Endodermal cell (in vitro differentiated cells): Measurements from ENCODE around the gene LRRC75B. TPM values are rescaled to one million over a fixed set of nuclear protein-coding genes. Genes with fewer than 3 reads are reported as not detected.
"Not testable (repeated sequence)": the region's sequence is repeated elsewhere in the genome, so short reads cannot be mapped to it uniquely, and the experiment has no call there.

Source experiments
- DNase-seq: peaks from one replicate; pipeline ENCODE4 v3.0.0-alpha.2; 2017
- H3K27ac ChIP-seq: 2 replicates; pipeline ENCODE4 v1.5.1; 2013; ENCODE audit warnings: mild to moderate bottlenecking, low read depth, low read length, moderate library complexity
- H3K27me3 ChIP-seq: 2 replicates; pipeline ENCODE4 v1.6.1; 2013; ENCODE audit warnings: mild to moderate bottlenecking, low read length, moderate library complexity; ENCODE audit not compliant: insufficient read depth, control insufficient read depth, poor library complexity, severe bottlenecking
- H3K36me3 ChIP-seq: 2 replicates; pipeline ENCODE4 v1.7.0; 2013; ENCODE audit warnings: mild to moderate bottlenecking, low read length, moderate library complexity; ENCODE audit not compliant: control insufficient read depth, insufficient read depth
- H3K4me1 ChIP-seq: one replicate; pipeline ENCODE4 v1.7.0; 2013; ENCODE audit warnings: low read length; ENCODE audit not compliant: control insufficient read depth, insufficient read depth
- H3K4me3 ChIP-seq: 2 replicates; pipeline ENCODE4 v1.5.1; 2013; ENCODE audit warnings: mild to moderate bottlenecking, low read length, moderate library complexity
- H3K9ac ChIP-seq: 2 replicates; pipeline ENCODE4 v1.6.1; 2013; ENCODE audit warnings: mild to moderate bottlenecking, low read length, moderate library complexity; ENCODE audit not compliant: poor library complexity, severe bottlenecking; ENCODE audit errors: extremely low read depth
- H3K9me3 ChIP-seq: 2 replicates; pipeline ENCODE4 v1.6.1; 2013; ENCODE audit warnings: mild to moderate bottlenecking, low read length, moderate library complexity; ENCODE audit not compliant: control insufficient read depth
- H3K27ac Mint-ChIP-seq: 2 replicates; pipeline ENCODE4 v1.8.0; 2020; ENCODE audit warnings: mixed read lengths
- H3K27me3 Mint-ChIP-seq: 2 replicates; pipeline ENCODE4 v1.8.0; 2021; ENCODE audit warnings: mild to moderate bottlenecking, mixed read lengths; ENCODE audit not compliant: insufficient read depth
- H3K36me3 Mint-ChIP-seq: 2 replicates; pipeline ENCODE4 v1.8.0; 2020; ENCODE audit warnings: low read depth, mixed read lengths
- H3K4me1 Mint-ChIP-seq: 2 replicates; pipeline ENCODE4 v1.8.0; 2020; ENCODE audit warnings: mixed read lengths
- H3K4me3 Mint-ChIP-seq: 2 replicates; pipeline ENCODE4 v1.8.0; 2020; ENCODE audit warnings: mild to moderate bottlenecking, moderate library complexity, mixed read lengths
- H3K9me3 Mint-ChIP-seq: 2 replicates; pipeline ENCODE4 v1.8.0; 2020; ENCODE audit warnings: mild to moderate bottlenecking, mixed read lengths
- CTCF ChIP-seq: fragments of 200-600 bp; sonication (generic); conservative IDR thresholded peaks from 2 replicates; pipeline ENCODE4 v1.5.0; 2021; ENCODE audit warnings: antibody characterized with exemption, mild to moderate bottlenecking
- WGBS, 2 experiments: methylation state at CpG; one replicate each; pipeline versions ENCODE4 v1.1.5 to v1.1.7; 2013; ENCODE audit warnings: missing lambda C conversion rate in 2 of 2, mixed read lengths in 1 of 2; ENCODE audit not compliant: insufficient coverage in 1 of 2, insufficient read length in 1 of 2; 5-methylcytosine and 5-hydroxymethylcytosine counted together
- total RNA-seq, 2 donors: library from RNA; stranded (reverse); fragmentation: NEBNext Ultra II Directional in 1 of 2; extraction: Animal tissue kit (Norgen Biotek cat#: 25700) in 1 of 2; gene quantifications; 2 replicates in 1 of 2; 3 replicates in 1 of 2; pipeline ENCODE4 v1.2.1, GENCODE V29; 2021

Gene LRRC75B
- total RNA-seq, 2 donors from 2014 or later = 27.4 to 31.2 TPM

DNA sequence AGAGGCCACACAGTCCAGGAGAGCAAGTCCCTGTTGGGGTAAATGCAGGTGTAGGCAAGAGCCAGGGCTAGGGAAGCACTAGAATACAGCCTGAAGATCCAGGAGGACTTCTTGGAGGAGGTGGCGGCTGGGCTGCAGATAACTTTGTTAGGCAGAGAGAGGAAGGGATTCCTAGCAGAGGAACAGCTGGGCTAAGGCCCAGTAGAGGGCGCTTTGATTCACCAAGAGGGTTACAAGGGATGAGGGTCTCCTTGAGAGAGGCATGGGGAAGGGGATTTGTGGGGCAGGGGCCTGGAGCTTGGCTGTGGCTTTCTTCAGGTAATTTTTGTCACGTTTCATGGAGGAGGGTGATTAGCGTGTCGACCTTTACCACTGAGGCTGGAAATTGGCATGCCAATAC is 28.4 kb upstream of the LRRC75B start:
- H3K9me3 Mint-ChIP-seq, H3K4me3 Mint-ChIP-seq, H3K27me3 Mint-ChIP-seq, H3K4me3 ChIP-seq, H3K27ac ChIP-seq, H3K9me3 ChIP-seq, H3K27ac Mint-ChIP-seq, H3K27me3 ChIP-seq, H3K9ac ChIP-seq, H3K36me3 ChIP-seq, H3K4me1 ChIP-seq, H3K4me1 Mint-ChIP-seq, DNase-seq: not testable (repeated sequence)
- peak; percentile 39 for TF ChIP-seq CTCF
- 57 to 67% methylated on average over 1 to 4 of the region's 5 CpGs for WGBS, 2 experiments
- H3K36me3 Mint-ChIP-seq = peaks cover 19% of the 10 kb centered on the region

- H3K9me3 Mint-ChIP-seq, H3K27ac Mint-ChIP-seq, H3K4me3 Mint-ChIP-seq, H3K36me3 ChIP-seq, H3K4me3 ChIP-seq, H3K27ac ChIP-seq, H3K27me3 Mint-ChIP-seq, H3K9me3 ChIP-seq, H3K9ac ChIP-seq, H3K27me3 ChIP-seq, H3K4me1 Mint-ChIP-seq, H3K4me1 ChIP-seq: not testable (repeated sequence)
- 89% methylated on average over 10 of the region's 15 CpGs; no CpG with 5 or more reads in 1 of the 2 experiments for WGBS, 2 experiments
- H3K36me3 Mint-ChIP-seq = peaks cover 11% of the 10 kb centered on the region
- DNase-seq = peak; percentile 80
Measured at GRCh38 chr22:24614794-24615193, 21.9 kb upstream of the LRRC75B start.

DNA sequence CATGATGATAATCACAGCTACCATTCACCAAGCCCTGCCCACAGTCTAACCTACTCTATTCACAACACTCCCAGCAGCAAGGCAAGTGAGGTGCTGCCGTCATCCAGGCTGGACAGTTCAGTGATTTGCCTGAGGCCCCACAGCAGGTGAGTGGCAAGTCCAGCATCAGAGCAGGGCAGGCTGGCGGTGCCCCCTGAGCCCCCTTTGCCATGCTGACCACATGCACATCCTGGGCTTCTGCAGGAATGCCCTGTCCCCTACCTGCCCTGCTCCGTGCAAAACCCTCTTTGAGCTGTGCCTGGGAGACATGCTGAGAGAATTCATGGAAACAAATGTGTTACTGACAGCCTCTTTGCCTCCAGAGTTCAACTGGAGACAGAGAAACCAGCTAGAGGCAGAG is 17.0 kb upstream of the LRRC75B start:
- H3K36me3 Mint-ChIP-seq, H3K4me1 Mint-ChIP-seq, H3K9ac ChIP-seq, H3K27ac Mint-ChIP-seq, H3K4me3 Mint-ChIP-seq, H3K4me3 ChIP-seq, DNase-seq, H3K9me3 Mint-ChIP-seq, H3K27me3 ChIP-seq, H3K9me3 ChIP-seq, H3K27ac ChIP-seq, H3K27me3 Mint-ChIP-seq, H3K4me1 ChIP-seq, H3K36me3 ChIP-seq: not testable (repeated sequence)
- WGBS, 2 experiments = 87% methylated on average over 3 of the region's 3 CpGs; no CpG with 5 or more reads in 1 of the 2 experiments

DNA sequence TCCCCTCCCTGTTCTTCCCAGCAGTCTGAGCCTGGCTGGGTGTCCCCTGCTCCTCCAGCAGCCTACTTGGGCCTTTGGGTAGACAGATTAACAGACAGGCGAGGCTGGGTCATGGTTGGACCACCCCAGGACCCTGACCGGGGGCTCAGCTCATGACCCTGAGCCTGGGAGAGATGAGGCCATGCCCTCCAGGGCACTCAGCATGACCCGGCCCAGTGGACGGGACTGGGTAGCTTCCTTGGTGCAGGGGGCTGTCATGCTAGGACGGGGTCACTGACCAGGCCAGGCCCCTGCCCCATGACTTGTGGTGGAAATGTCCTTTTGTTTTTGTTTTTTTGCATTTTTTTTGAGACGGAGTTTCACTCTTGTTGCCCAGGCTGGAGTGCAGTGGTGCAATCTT is 15.5 kb upstream of the LRRC75B start:
- H3K36me3 ChIP-seq, H3K9me3 Mint-ChIP-seq, H3K36me3 Mint-ChIP-seq, H3K4me1 Mint-ChIP-seq, H3K4me3 Mint-ChIP-seq, H3K4me1 ChIP-seq, H3K9me3 ChIP-seq, H3K9ac ChIP-seq, H3K27ac ChIP-seq, H3K27ac Mint-ChIP-seq, H3K27me3 Mint-ChIP-seq, H3K4me3 ChIP-seq, H3K27me3 ChIP-seq: not testable (repeated sequence)
- peak; percentile 37 for DNase-seq
- 83 to 93% methylated on average over 1 to 6 of the region's 6 CpGs for WGBS, 2 experiments

GRCh38 chr22:24607429-24607983 is 14.6 kb upstream of the LRRC75B start:
- H3K9me3 ChIP-seq, H3K4me3 Mint-ChIP-seq, H3K9ac ChIP-seq, H3K27me3 ChIP-seq, H3K27me3 Mint-ChIP-seq, H3K9me3 Mint-ChIP-seq, H3K27ac Mint-ChIP-seq, H3K27ac ChIP-seq, H3K36me3 ChIP-seq, H3K4me3 ChIP-seq, H3K36me3 Mint-ChIP-seq, H3K4me1 ChIP-seq: not testable (repeated sequence)
- H3K4me1 Mint-ChIP-seq = peaks cover 12% of the 10 kb centered on the region
- WGBS, 2 experiments = 86 to 87% methylated on average over 8 to 18 of the region's 18 CpGs
- DNase-seq = peak; percentile 61

DNA sequence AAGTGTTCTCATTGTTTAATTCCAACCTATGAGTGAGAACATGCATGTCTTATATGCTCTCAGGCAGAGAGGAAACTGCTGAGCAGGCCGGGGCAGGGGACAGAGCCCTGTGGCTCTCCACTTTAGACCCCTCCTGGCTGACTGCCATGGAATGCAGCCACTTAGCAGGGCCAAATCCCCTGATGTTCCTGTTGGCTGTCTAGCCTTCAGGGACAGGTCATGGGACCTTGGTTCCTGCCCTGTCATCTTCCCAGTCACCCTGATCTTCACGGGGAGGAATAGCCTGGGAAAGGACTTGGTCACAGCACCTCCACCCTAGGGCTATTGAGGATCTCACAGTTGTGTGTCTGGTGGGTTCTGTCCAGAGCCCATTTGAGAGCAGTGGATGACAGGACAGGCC is 13.5 kb upstream of the LRRC75B start:
- H3K4me1 ChIP-seq, H3K9ac ChIP-seq, H3K9me3 ChIP-seq, H3K36me3 Mint-ChIP-seq, H3K4me3 ChIP-seq, H3K9me3 Mint-ChIP-seq, H3K27me3 ChIP-seq, H3K27me3 Mint-ChIP-seq, H3K4me3 Mint-ChIP-seq, H3K36me3 ChIP-seq, H3K27ac ChIP-seq: not testable (repeated sequence)
- WGBS, 2 experiments = 94 to 100% methylated on average over 1 to 2 of the region's 2 CpGs
- peaks cover 12% of the 10 kb centered on the region for H3K4me1 Mint-ChIP-seq
- peak overlapping the region; percentile 48 for H3K27ac Mint-ChIP-seq
- peak; percentile 63 for DNase-seq
